HG03457 (cell line): ENCODE results near the gene OR2B3.
"Not testable (repeated sequence)": the region's sequence is repeated elsewhere in the genome, so short reads cannot be mapped to it uniquely, and the experiment has no call there.

ENCODE experiments used
- ATAC-seq: cut with Tn5 transposase; IDR thresholded peaks from one replicate; pipeline ENCODE4 v1.9.1; 2021; ENCODE audit warnings: moderate number of reproducible peaks; ENCODE audit not compliant: unreplicated experiment

OR2B3 gene, protein sequence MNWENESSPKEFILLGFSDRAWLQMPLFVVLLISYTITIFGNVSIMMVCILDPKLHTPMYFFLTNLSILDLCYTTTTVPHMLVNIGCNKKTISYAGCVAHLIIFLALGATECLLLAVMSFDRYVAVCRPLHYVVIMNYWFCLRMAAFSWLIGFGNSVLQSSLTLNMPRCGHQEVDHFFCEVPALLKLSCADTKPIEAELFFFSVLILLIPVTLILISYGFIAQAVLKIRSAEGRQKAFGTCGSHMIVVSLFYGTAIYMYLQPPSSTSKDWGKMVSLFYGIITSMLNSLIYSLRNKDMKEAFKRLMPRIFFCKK

DNA sequence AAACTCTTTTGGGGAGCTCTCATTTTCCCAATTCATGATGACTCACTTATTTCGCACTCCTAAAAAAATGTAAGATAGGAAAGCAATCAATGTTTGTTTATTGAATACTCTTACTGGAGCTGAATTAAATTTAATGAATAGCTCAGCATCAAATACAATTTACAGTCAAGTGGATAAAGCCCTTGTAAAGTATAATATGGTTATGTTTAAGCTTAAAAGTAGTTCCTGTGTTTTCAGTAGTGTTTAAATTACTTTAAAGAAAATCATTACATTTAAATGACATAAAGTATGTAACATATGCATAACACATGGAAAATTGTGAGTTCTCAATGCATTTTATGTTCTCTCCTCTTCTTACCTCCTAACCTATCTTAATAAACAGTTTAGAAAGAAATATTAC, at the start of gene OR2B3:
Gene OR2B3 (minus strand): TSS at position 101 of the 400 bp plus-strand sequence. CDS start 65 bp downstream, at position 36.
- ATAC-seq: no peak

DNA sequence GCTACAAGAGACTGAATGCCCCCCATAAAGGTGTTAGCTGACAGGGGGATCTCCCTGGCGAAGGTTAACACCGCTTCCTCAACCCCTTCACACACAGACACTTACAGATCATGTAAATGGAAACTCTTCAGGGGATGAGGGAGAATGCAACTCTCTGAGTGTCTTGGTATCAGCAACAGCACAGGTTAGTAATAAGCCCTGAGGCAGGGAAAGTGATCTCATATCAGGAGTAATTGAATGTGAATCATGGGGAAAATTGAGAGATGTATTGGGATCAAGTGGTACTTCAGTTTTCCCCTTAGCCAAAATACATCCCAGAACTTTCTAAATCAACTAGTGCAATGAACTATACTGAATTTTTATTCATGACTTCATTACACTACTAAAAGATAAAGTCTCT, 44.6 kb upstream of the OR2B3 start:
- ATAC-seq: no peak

DNA sequence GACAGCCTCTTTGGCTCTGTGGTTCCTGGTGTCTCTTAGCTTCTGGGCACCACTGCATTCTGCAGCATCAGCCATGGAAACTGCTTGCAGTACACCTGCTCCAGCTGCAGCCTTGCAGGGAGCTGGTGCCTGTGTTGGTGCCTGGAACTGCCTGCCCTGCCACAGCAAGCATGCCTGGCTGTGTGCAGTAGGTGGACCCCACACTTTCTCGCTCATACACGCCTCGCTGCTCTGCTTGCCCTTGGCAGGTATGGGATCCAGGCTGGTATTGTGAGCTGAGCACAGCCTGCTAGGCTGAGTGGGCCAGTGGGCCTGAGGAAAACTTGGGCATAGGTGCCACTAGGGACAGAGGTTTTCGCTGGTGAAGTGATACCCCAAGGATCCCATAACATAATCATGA, 43.5 kb upstream of the OR2B3 start:
- ATAC-seq: no peak

DNA sequence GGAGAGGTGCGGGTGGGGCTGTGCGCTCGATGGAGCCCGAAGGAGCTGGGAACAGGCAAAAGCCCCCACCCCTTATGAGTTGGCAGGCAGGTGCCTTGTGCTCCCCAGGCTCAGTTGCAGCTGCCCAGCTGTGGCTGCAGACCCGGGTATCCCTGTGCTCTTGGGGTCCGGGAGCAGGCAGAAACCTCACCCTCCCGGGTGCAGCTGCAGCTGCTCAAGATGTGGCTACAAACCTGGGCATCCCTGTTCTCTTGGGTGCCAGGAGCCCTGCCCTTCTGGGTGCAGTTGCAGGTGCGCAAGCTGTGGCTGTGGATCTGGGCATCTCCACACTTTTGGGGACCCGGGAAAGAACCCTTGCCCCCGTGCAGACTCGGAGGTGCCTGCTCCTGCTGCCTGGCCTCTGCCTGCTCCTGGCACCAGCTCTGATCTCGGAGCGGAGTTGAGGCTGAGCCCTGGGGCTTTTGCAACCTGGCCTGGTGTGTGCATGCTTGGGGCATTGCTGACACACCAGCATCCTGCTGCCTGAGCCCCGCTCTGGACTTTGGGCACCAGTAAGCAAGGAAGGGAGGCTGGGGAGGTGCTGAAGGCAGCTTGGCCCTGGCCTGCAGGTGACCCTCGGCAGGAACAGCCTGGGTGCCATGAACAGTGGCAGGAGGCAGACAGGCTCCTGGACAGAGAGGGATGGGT, 42.4 kb upstream of the OR2B3 start:
- ATAC-seq: no peak

DNA sequence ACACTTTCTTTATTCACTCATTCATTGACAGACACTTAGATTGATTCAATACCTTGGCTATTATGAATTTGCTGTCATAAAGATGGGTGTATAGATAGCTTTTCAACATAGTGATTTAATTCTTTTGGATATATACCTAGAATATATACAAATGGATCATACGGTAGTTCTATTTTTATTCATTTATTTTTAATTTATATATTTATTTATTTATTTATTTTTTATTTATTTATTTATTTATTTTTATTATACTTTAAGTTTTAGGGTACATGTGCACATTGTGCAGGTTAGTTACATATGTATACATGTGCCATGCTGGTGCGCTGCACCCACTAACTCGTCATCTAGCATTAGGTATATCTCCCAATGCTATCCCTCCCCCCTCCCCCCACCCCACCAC, 27.9 kb upstream of the OR2B3 start:
- not testable (repeated sequence) for ATAC-seq

DNA sequence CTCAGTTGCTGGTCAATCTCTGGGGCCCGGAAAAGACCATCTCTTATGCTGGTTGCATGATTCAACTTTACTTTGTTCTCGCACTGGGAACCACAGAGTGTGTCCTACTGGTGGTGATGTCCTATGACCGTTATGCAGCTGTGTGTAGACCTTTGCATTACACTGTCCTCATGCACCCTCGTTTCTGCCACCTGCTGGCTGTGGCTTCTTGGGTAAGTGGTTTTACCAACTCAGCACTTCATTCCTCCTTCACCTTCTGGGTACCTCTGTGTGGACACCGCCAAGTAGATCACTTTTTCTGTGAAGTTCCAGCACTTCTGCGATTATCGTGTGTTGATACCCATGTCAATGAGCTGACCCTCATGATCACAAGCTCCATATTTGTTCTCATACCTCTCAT, 25.0 kb upstream of the OR2B3 start:
- ATAC-seq: no peak

DNA sequence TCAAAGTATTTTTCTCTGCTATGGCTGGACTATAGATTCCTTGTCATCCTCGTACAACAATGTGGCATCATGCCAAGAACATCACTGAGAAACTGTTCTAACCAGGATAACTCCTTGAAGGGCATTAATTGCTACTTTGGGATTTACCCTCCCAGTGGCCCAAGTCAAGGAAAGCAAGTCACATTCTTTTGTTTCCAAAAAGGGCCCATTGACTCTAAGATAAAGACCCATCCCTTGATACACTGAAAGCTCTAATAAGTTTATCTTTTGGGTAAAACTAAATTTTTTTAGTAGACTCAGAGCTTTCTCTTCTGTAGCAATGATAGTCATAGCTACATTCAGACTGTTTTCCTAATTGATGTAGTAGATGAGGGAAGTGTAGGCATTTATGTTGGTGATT, 20.6 kb upstream of the OR2B3 start, which contains the start of gene OR2J3:
Gene OR2J3 (plus strand): TSS at position 301 of the 400 bp plus-strand sequence. CDS start 3,833 bp downstream, outside the sequence.
- ATAC-seq: no peak

DNA sequence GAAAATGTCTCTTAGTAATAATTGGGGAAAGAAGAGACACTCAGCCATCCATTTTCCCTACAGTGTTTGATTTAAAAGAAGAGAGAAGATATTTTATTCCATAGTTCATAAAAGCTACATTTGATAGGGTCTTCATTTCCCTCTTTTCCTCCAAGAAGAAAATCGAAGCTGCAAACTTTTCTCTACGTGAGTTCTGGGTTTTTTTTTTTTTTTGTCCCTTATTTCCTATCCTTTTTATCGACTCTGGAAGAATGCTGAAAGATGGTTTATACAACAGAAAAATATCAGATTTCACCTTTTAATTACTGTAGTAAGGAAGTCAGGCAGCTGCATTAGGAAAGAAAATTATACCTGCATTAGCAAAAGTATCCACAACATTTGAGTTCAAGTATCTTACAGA, 12.1 kb upstream of the OR2B3 start, which contains the start of gene OR2J1:
Gene OR2J1 (plus strand): TSS at position 301 of the 400 bp plus-strand sequence. CDS start 1,453 bp downstream, outside the sequence.
- no peak for ATAC-seq

DNA sequence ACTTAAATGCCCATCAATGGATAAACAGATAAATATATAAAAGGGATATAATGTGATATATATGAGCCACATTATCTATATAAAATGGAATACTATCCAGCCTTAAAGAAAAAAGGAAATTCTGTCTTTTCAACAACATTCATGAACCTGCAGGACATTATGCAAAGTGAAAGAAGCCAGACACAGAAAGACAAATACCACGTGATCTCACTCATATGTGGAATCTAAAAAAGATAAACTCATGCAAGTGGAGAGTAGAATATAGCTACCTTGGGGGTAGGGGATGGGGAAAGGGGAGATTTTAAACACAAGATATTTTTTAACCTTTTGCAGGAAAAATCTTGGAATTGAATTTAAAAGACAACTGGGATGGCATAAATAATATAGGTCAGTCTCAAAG, 10.7 kb upstream of the OR2B3 start:
- no peak for ATAC-seq

DNA sequence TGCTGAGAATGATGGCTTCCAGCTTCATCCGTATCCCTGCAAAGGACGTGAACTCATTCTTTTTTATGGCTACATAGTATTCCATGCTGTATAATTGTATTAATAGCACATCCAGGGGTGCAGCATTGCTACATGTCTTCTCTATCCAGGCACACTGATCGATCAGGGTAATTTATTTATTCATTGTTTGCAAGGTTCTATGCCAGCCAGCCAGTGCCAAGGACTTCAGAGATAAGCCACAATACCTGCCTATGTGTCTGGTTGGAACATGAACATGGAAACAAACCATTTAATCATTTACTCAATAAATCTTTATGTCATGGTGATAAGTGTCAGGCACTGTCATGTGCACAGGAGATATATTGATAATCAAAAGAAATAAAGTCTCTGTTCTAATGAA, 5.8 kb upstream of the OR2B3 start:
- ATAC-seq: no peak

DNA sequence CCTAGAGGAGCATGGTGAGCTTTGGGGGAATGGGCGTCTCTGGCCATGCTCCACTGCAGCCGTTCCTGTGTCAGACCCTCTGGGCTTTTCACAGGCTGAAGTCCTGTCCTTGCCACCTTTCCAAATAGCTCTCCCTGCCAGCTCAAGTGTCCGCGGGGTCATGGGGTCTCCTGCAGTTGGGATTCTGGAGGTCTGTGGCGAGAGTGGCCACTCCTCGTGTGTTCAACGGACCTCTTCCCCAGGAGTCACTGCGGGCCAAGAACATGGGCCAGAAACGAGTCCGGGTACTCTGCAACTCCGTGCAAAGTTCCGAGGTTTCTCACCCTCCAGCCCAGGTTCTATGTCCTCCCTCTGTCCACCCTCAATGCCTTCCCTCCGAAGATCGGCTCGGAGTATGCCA, 4.7 kb downstream of the OR2B3 start:
- no peak for ATAC-seq

DNA sequence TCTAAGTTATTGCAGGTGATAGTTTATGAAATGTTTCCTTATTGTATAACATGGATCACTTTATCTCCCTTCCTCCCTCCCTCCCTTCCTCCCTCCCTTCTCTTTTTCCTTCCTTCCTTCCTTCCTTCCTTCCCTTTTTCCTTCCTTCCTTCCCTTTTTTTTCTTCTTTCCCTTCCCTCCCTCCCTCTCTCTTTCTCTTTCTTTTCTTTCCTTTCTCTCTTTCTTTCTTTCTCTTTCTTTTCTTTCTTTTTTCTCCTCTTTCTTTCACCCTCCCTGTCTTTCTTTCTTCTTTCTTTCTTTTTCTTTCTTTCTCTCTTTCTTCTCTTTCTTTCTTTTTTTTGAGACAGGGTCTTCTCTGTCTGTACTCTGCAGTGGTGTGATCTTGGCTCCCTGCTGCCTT, 5.8 kb downstream of the OR2B3 start:
- ATAC-seq: no peak

DNA sequence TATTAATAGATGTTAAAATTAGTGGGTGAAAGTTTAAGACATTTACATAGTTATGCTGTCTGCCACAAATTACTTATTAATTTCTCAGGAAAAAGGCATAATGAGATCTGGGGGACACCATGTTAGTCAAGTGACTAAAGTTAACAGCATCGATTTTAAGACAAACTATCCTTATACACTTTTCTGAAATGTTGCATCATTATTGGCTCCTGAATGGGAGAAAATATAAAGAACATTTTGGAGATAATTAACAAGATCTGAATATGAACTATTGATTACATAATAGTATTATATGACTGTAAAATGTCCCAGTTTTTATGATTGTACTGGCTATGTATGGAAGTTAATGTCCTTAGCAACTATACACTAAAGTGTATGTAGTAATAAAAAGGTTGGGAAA, 7.9 kb downstream of the OR2B3 start:
- no peak for ATAC-seq

DNA sequence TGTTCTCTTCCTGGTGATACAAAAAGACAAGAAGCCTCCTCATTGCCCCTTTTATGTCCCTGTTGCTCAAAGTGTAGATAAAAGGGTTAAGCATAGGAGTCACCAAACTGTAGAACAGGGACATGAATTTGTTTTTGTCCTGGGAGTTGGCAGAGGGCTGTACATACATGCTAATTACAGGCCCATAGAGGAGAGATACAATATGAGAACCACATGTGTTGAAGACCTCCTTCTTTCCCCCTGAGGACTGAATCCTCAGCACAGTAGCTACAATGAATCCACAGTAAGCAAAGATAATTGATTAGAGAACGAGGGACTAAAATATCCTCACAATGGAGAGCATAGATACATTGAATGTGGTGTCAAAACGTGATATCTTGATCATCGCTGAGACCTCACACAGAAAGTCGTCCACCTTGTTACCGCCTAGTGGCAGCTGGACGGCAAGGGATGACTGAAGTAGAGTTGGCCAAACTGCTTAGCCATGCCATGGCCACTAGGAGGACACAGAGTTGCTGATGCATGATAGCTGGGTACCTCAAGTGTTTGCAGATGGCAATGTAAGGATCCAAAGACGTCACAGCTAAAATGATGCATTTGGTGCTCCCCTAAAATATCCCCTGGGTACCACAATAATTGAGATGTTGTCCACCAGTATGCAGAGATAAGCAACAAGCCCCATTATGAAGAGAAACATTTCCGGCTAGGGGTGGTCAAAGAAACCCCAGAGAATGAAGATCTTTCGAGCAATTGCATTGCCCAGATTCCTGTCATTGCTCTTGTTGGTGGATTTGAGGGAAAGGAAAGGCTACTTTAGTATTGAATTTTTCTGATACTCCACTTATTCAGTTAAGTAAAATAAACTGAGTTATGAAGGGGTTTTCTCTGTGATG, 15.0 kb downstream of the OR2B3 start:
- no peak for ATAC-seq

DNA sequence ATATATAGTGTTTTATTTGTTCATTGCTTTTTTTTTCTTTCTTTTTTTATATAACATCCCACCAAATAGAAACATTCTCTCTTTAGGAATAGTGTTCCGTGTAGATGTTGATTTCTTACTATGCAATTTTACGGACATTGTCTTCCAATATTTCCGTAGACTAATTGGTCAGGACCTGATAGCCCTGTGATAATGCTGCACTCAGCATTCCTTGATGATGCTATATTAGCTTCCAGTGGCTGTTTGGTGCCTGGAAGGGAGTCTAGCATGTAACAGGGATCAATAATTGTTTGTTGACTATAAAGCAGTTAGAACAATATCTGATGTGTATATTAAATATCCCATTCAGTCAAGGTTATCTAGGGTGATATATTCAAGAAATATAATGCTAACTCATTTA, 35.4 kb downstream of the OR2B3 start:
- no peak for ATAC-seq

DNA sequence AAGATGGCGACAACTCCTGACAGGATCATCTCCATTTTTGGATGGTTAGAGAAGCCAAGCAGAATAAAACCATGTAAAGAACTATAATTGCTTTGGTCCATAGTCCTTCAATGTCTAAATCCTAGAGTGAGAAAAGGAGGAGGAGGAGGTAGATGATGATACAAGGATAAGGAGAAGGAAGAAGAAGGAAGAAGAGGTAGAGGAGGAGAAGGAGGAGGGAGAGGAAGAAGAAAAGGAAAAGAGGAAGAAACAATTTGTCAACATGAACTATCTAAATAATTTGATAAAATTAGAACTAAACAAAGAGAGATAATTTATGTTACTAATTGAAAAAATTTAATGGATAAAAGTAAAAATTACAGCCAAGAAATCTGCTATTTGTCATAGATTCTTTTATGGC, 42.0 kb downstream of the OR2B3 start, which contains the start of gene OR2W1:
Gene OR2W1 (minus strand): TSS at position 101 of the 400 bp plus-strand sequence. CDS start 0 bp downstream, at position 101.
- ATAC-seq: no peak
